KMS-11 (cell line): ENCODE results near the gene CYSRT1.

ENCODE experiments used
- H2AFZ ChIP-seq: fragments of 200-600 bp; sonication (generic); 2 replicates; pipeline ENCODE4 v1.6.1; 2016; ENCODE audit warnings: antibody characterized with exemption, mixed run types, low read depth
- H3K27ac ChIP-seq: fragments of 200-600 bp; sonication (generic); 2 replicates; pipeline ENCODE4 v1.6.1; 2016; ENCODE audit warnings: mild to moderate bottlenecking, mixed run types
- H3K27me3 ChIP-seq: fragments of 200-600 bp; sonication (generic); 2 replicates; pipeline ENCODE4 v1.6.1; 2017; ENCODE audit warnings: mild to moderate bottlenecking, low read depth, mixed run types, moderate library complexity; ENCODE audit not compliant: insufficient read depth
- H3K36me3 ChIP-seq: fragments of 200-600 bp; sonication (generic); 2 replicates; pipeline ENCODE4 v1.6.1; 2017; ENCODE audit warnings: mild to moderate bottlenecking, mixed run types; ENCODE audit not compliant: insufficient read depth
- H3K4me1 ChIP-seq: fragments of 200-600 bp; sonication (generic); 2 replicates; pipeline ENCODE4 v1.6.1; 2016; ENCODE audit warnings: mild to moderate bottlenecking, low read depth, mixed run types; ENCODE audit not compliant: poor library complexity, severe bottlenecking
- H3K4me2 ChIP-seq: fragments of 200-600 bp; sonication (generic); 2 replicates; pipeline ENCODE4 v1.7.0; 2016; ENCODE audit warnings: mild to moderate bottlenecking, mixed run types
- H3K4me3 ChIP-seq: fragments of 200-600 bp; sonication (generic); IDR thresholded peaks from 2 replicates; pipeline ENCODE4 v1.6.1; 2017; ENCODE audit warnings: low read depth, low read length, mixed read lengths; ENCODE audit not compliant: insufficient read depth
- H3K79me2 ChIP-seq: fragments of 200-600 bp; sonication (generic); 2 replicates; pipeline ENCODE4 v1.6.1; 2016; ENCODE audit warnings: low read depth, mixed run types; ENCODE audit not compliant: insufficient read depth
- H3K9ac ChIP-seq: fragments of 200-600 bp; sonication (generic); 2 replicates; pipeline ENCODE4 v1.6.1; 2016; ENCODE audit warnings: mild to moderate bottlenecking, mixed run types
- H4K20me1 ChIP-seq: fragments of 200-600 bp; sonication (generic); 2 replicates; pipeline ENCODE4 v1.6.1; 2016; ENCODE audit warnings: mild to moderate bottlenecking, mixed run types; ENCODE audit not compliant: insufficient read depth
- CTCF ChIP-seq: fragments of 200-600 bp; sonication (generic); conservative IDR thresholded peaks from 2 replicates; pipeline ENCODE4 v1.6.1; 2017; ENCODE audit warnings: low read depth, mild to moderate bottlenecking, antibody characterized with exemption, low read length, moderate library complexity, mixed read lengths

CYSRT1 gene

GRCh38 chr9:137250329-137251193 is 25.6 kb downstream of the CYSRT1 start:
- H2AFZ ChIP-seq, result no peak overlapping the region
- no peak overlapping the region for H3K27ac ChIP-seq
- peaks cover 8% of the 10 kb centered on the region for H3K4me1 ChIP-seq
- H4K20me1 ChIP-seq, result no peaks in the 10 kb centered on the region
- TF ChIP-seq CTCF, result no peak
- H3K4me3 ChIP-seq, result no peak overlapping the region
- H3K27me3 ChIP-seq, result no peaks in the 10 kb centered on the region
- no peaks in the 10 kb centered on the region for H3K36me3 ChIP-seq
- H3K4me2 ChIP-seq, result no peak overlapping the region
- H3K9ac ChIP-seq, result no peak overlapping the region
- H3K79me2 ChIP-seq, result no peaks in the 10 kb centered on the region

GRCh38 chr9:137251194-137251461 is 26.2 kb downstream of the CYSRT1 start, which contains the start of gene STPG3:
STPG3 (plus strand) TSS chr9:137251286; CDS start chr9:137251287, 1 bp downstream.
- TF ChIP-seq CTCF, result no peak

GRCh38 chr9:137251490-137252268 is 26.7 kb downstream of the CYSRT1 start:
- no peak overlapping the region for H3K4me3 ChIP-seq
- no peaks in the 10 kb centered on the region for H3K36me3 ChIP-seq
- no peak overlapping the region for H3K27ac ChIP-seq
- TF ChIP-seq CTCF, result no peak
- peaks cover 15% of the 10 kb centered on the region for H3K4me1 ChIP-seq
- no peaks in the 10 kb centered on the region for H3K27me3 ChIP-seq
- H3K79me2 ChIP-seq, result peaks cover 10% of the 10 kb centered on the region
- H3K4me2 ChIP-seq, result no peak overlapping the region
- H2AFZ ChIP-seq, result no peak overlapping the region
- no peak overlapping the region for H3K9ac ChIP-seq
- H4K20me1 ChIP-seq, result no peaks in the 10 kb centered on the region

More at GRCh38 chr9:137251194-137251461, 26.2 kb downstream of the CYSRT1 start, which contains the start of gene STPG3:
- no peaks in the 10 kb centered on the region for H3K27me3 ChIP-seq
- H2AFZ ChIP-seq, result no peak within 1 kb of the TSS
- no peak within 1 kb of the TSS for H3K4me3 ChIP-seq
- H3K4me1 ChIP-seq, result peaks cover 9% of the 10 kb centered on the region
- no peaks in the 10 kb centered on the region for H3K36me3 ChIP-seq
- no peak within 1 kb of the TSS for H3K9ac ChIP-seq
- no peak within 1 kb of the TSS for H3K4me2 ChIP-seq
- no peak within 1 kb of the TSS for H3K27ac ChIP-seq
- peaks cover 5% of the 10 kb centered on the region for H3K79me2 ChIP-seq
- no peaks in the 10 kb centered on the region for H4K20me1 ChIP-seq

- Histone ChIP-seq H3K36me3 (no peaks in the 10 kb centered on the region), H4K20me1 (no peaks in the 10 kb centered on the region), H3K27me3 (no peaks in the 10 kb centered on the region), H3K79me2 (peaks cover 13% of the 10 kb centered on the region), H3K27ac (no peak overlapping the region), H3K9ac (no peak overlapping the region), H3K4me3 (no peak overlapping the region), H3K4me2 (no peak overlapping the region), H2AFZ (no peak overlapping the region), H3K4me1 (peaks cover 17% of the 10 kb centered on the region)
- no peak for TF ChIP-seq CTCF
Observed at GRCh38 chr9:137252555-137253506, 27.9 kb downstream of the CYSRT1 start.
